Hepatic stellate cell (primary cell): ENCODE results near the gene ACKR1.

ENCODE experiments used
- DNase-seq: peaks from one replicate; pipeline ENCODE4 v3.0.0; 2011; ENCODE audit warnings: low spot score

ACKR1 gene

GRCh38 chr1:159187647-159188374, 16.9 kb upstream of the ACKR1 start:
- no peak for DNase-seq

- peak; percentile 47 for DNase-seq
Measured at GRCh38 chr1:159188375-159188788, 16.3 kb upstream of the ACKR1 start.

- DNase-seq: no peak
Measured at GRCh38 chr1:159190441-159190840, 14.2 kb upstream of the ACKR1 start.

GRCh38 chr1:159196543-159196942, 8.1 kb upstream of the ACKR1 start:
- DNase-seq: no peak

GRCh38 chr1:159197561-159198557, 6.8 kb upstream of the ACKR1 start:
- DNase-seq: peak; percentile 63

- DNase-seq: no peak
Measured at GRCh38 chr1:159199901-159200300, 4.8 kb upstream of the ACKR1 start.

GRCh38 chr1:159200769-159201168, 3.9 kb upstream of the ACKR1 start:
- no peak for DNase-seq

GRCh38 chr1:159201642-159202041, 3.0 kb upstream of the ACKR1 start:
- no peak for DNase-seq

- DNase-seq: no peak
Measured at GRCh38 chr1:159203610-159204009, 1.1 kb upstream of the ACKR1 start.

- no peak for DNase-seq
Measured at GRCh38 chr1:159205225-159205624, 550 bp downstream of the ACKR1 start.

GRCh38 chr1:159206110-159206509, 1.4 kb downstream of the ACKR1 start:
- no peak for DNase-seq

- no peak for DNase-seq
Measured at GRCh38 chr1:159207080-159207479, 2.4 kb downstream of the ACKR1 start.

GRCh38 chr1:159207774-159208173, 3.1 kb downstream of the ACKR1 start:
- no peak for DNase-seq

- no peak for DNase-seq
Measured at GRCh38 chr1:159208175-159208825, 3.6 kb downstream of the ACKR1 start.

GRCh38 chr1:159209061-159209460, 4.4 kb downstream of the ACKR1 start:
- DNase-seq: no peak

- DNase-seq: no peak
Measured at GRCh38 chr1:159211331-159212136, 6.9 kb downstream of the ACKR1 start.

- no peak for DNase-seq
Measured at GRCh38 chr1:159212596-159212995, 7.9 kb downstream of the ACKR1 start.

- peak; percentile 54 for DNase-seq
Measured at GRCh38 chr1:159214149-159214760, 9.6 kb downstream of the ACKR1 start.

GRCh38 chr1:159218649-159219636, 14.3 kb downstream of the ACKR1 start:
- DNase-seq: no peak
